WTC11 (cell line): ENCODE results near the gene GPC5. TPM values are rescaled to one million over a fixed set of nuclear protein-coding genes. Genes with fewer than 3 reads are reported as not detected.

Experiments used
- ATAC-seq: fragments of 200-7000 bp; cut with Tn5 transposase; 2 replicates; pipeline ENCODE4 v1.10.0; 2021; ENCODE audit warnings: mild to moderate bottlenecking, moderate library complexity
- CTCF ChIA-PET: fragments of 300-600 bp; sonication (Branson Sonifier 250); formaldehyde crosslinking; loops from one replicate; lab custom pipeline; 2021; ENCODE audit warnings: antibody characterized with exemption; lab: Charles Lee
- POLR2A ChIA-PET: fragments of 350-600 bp; sonication (Branson Sonifier 250); formaldehyde crosslinking; loops from one replicate; lab custom pipeline; 2021; ENCODE audit warnings: antibody characterized with exemption; lab: Charles Lee
- DNase-seq: peaks from one replicate; pipeline ENCODE4 v3.0.0; 2021; ENCODE audit warnings: low spot score
- H3K27ac Mint-ChIP-seq: 2 replicates; pipeline ENCODE4 v1.8.0; 2021; ENCODE audit warnings: mixed read lengths
- H3K27me3 Mint-ChIP-seq: 2 replicates; pipeline ENCODE4 v1.8.0; 2021; ENCODE audit warnings: low read depth, mild to moderate bottlenecking, moderate library complexity, mixed read lengths
- H3K36me3 Mint-ChIP-seq: 2 replicates; pipeline ENCODE4 v1.8.0; 2021; ENCODE audit warnings: mixed read lengths
- H3K4me1 Mint-ChIP-seq: 2 replicates; pipeline ENCODE4 v1.8.0; 2022; ENCODE audit warnings: mixed read lengths
- H3K4me3 Mint-ChIP-seq: 2 replicates; pipeline ENCODE4 v1.8.0; 2021; ENCODE audit warnings: mild to moderate bottlenecking, moderate library complexity, mixed read lengths
- H3K9me3 Mint-ChIP-seq: 2 replicates; pipeline ENCODE4 v1.8.0; 2021; ENCODE audit warnings: mixed read lengths
- CREB1 ChIP-seq: sonication (generic); formaldehyde crosslinking; IDR thresholded peaks from 2 replicates; pipeline ENCODE4 v1.8.0; 2023; ENCODE audit warnings: mild to moderate bottlenecking, missing genetic modification reagents
- E2F1 ChIP-seq: sonication (generic); formaldehyde crosslinking; IDR thresholded peaks from 2 replicates; pipeline ENCODE4 v1.8.0; 2022; ENCODE audit warnings: mild to moderate bottlenecking, missing genetic modification reagents
- E2F5 ChIP-seq: sonication (generic); formaldehyde crosslinking; IDR thresholded peaks from 2 replicates; pipeline ENCODE4 v1.8.1; 2022; ENCODE audit warnings: mild to moderate bottlenecking, moderate library complexity, missing genetic modification reagents
- ESRRA ChIP-seq: sonication (generic); formaldehyde crosslinking; IDR thresholded peaks from 2 replicates; pipeline ENCODE4 v1.8.1; 2022; ENCODE audit warnings: mild to moderate bottlenecking, missing genetic modification reagents, borderline replicate concordance
- FOXK1 ChIP-seq: sonication (generic); formaldehyde crosslinking; IDR thresholded peaks from 2 replicates; pipeline ENCODE4 v1.8.0; 2022; ENCODE audit warnings: mild to moderate bottlenecking, moderate library complexity, missing genetic modification reagents
- GTF2I ChIP-seq: fragments of 250-450 bp; sonication (Bioruptor Pico); conservative IDR thresholded peaks from 2 replicates; pipeline ENCODE4 v1.4.0; 2021; ENCODE audit warnings: mild to moderate bottlenecking
- JUN ChIP-seq: sonication (generic); formaldehyde crosslinking; IDR thresholded peaks from 2 replicates; pipeline ENCODE4 v1.8.0; 2023; ENCODE audit warnings: mild to moderate bottlenecking, missing genetic modification reagents
- MLX ChIP-seq: sonication (generic); formaldehyde crosslinking; IDR thresholded peaks from 2 replicates; pipeline ENCODE4 v1.8.1; 2023; ENCODE audit warnings: mild to moderate bottlenecking, missing genetic modification reagents, moderate library complexity
- NFATC4 ChIP-seq: fragments of 250-450 bp; sonication (Bioruptor Pico); IDR thresholded peaks from 2 replicates; pipeline ENCODE4 v1.9.0; 2021; ENCODE audit warnings: mild to moderate bottlenecking
- NR2C2 ChIP-seq: sonication (generic); formaldehyde crosslinking; IDR thresholded peaks from 2 replicates; pipeline ENCODE4 v1.8.0; 2022; ENCODE audit warnings: mild to moderate bottlenecking, missing genetic modification reagents
- OVOL2 ChIP-seq: fragments of 250-450 bp; sonication (Bioruptor Pico); IDR thresholded peaks from 2 replicates; pipeline ENCODE4 v1.9.0; 2021; ENCODE audit warnings: mild to moderate bottlenecking, borderline replicate concordance
- PRDM15 ChIP-seq: sonication (generic); formaldehyde crosslinking; IDR thresholded peaks from 2 replicates; pipeline ENCODE4 v1.8.0; 2022; ENCODE audit warnings: missing genetic modification reagents
- RORB ChIP-seq: fragments of 250-450 bp; sonication (Bioruptor Pico); IDR thresholded peaks from 2 replicates; pipeline ENCODE4 v1.9.0; 2021; ENCODE audit warnings: mild to moderate bottlenecking
- SMAD4 ChIP-seq: sonication (generic); formaldehyde crosslinking; IDR thresholded peaks from 2 replicates; pipeline ENCODE4 v1.8.0; 2022; ENCODE audit warnings: mild to moderate bottlenecking, missing genetic modification reagents
- STAT6 ChIP-seq: sonication (generic); formaldehyde crosslinking; conservative IDR thresholded peaks from 2 replicates; pipeline ENCODE4 v1.8.1; 2023; ENCODE audit warnings: mild to moderate bottlenecking, low read depth, missing genetic modification reagents, moderate library complexity
- TEAD4 ChIP-seq: sonication (generic); formaldehyde crosslinking; IDR thresholded peaks from 2 replicates; pipeline ENCODE4 v1.8.0; 2022; ENCODE audit warnings: mild to moderate bottlenecking, missing genetic modification reagents
- USF2 ChIP-seq: sonication (generic); formaldehyde crosslinking; IDR thresholded peaks from 2 replicates; pipeline ENCODE4 v1.8.1; 2023; ENCODE audit warnings: mild to moderate bottlenecking, missing genetic modification reagents, moderate library complexity
- ZNF138 ChIP-seq: sonication (generic); formaldehyde crosslinking; conservative IDR thresholded peaks from 2 replicates; pipeline ENCODE4 v1.8.1; 2022; ENCODE audit warnings: mild to moderate bottlenecking, moderate library complexity, missing genetic modification reagents
- ZNF317 ChIP-seq: sonication (generic); formaldehyde crosslinking; IDR thresholded peaks from 2 replicates; pipeline ENCODE4 v1.8.1; 2023; ENCODE audit warnings: low read depth, mild to moderate bottlenecking, moderate library complexity, missing genetic modification reagents, borderline replicate concordance
- ZNF425 ChIP-seq: fragments of 250-450 bp; sonication (Bioruptor Pico); conservative IDR thresholded peaks from 2 replicates; pipeline ENCODE4 v1.9.0; 2021; ENCODE audit warnings: mild to moderate bottlenecking
- ZNF512 ChIP-seq: sonication (generic); formaldehyde crosslinking; IDR thresholded peaks from 2 replicates; pipeline ENCODE4 v1.8.1; 2022; ENCODE audit warnings: missing genetic modification reagents, borderline replicate concordance
- total RNA-seq: library from RNA; stranded (reverse); gene quantifications from 3 replicates; pipeline ENCODE4 v1.2.3, GENCODE V29; 2021

GPC5 gene
- total RNA-seq, 1 experiment from 2014 or later, result 0.46 TPM

GRCh38 chr13:91531646-91532045, 133.2 kb downstream of the GPC5 start (continued):
- TF ChIP-seq USF2 (CRISPR knock-in tag), result no peak
- TF ChIP-seq E2F1, result no peak
- no peak for TF ChIP-seq GTF2I
- TF ChIP-seq ZNF425 (CRISPR knock-in tag), result no peak
- no peak for TF ChIP-seq PRDM15 (CRISPR knock-in tag)
- TF ChIP-seq JUN (CRISPR knock-in tag), result no peak
- no peak for TF ChIP-seq ZNF512 (CRISPR knock-in tag)
- no peak for TF ChIP-seq OVOL2 (CRISPR knock-in tag)
- TF ChIP-seq MLX (CRISPR knock-in tag), result no peak
- no peak for TF ChIP-seq ESRRA
- TF ChIP-seq RORB (CRISPR knock-in tag), result no peak
- TF ChIP-seq, all 79 proteins: peak for 0

- Mint-ChIP-seq H3K27ac (no peak overlapping the region), H3K27me3 (no peaks in the 10 kb centered on the region), H3K9me3 (peaks cover 2% of the 10 kb centered on the region), H3K36me3 (no peaks in the 10 kb centered on the region), H3K4me3 (no peak overlapping the region), H3K4me1 (peaks cover 4% of the 10 kb centered on the region; the same call in 1 of the 2 replicates)
- CTCF ChIA-PET, result no interaction called here
- POLR2A ChIA-PET, result no interaction called here
- no peak for ATAC-seq
- DNase-seq, result no peak
- TF ChIP-seq CREB1 (CRISPR knock-in tag), result no peak
- no peak for TF ChIP-seq STAT6
- TF ChIP-seq ZNF317 (CRISPR knock-in tag), result no peak
- no peak for TF ChIP-seq E2F5 (CRISPR knock-in tag)
- no peak for TF ChIP-seq NFATC4 (CRISPR knock-in tag)
- no peak for TF ChIP-seq TEAD4 (CRISPR knock-in tag)
- no peak for TF ChIP-seq FOXK1 (CRISPR knock-in tag)
- TF ChIP-seq SMAD4, result no peak
- no peak for TF ChIP-seq ZNF138 (CRISPR knock-in tag)
- TF ChIP-seq NR2C2 (CRISPR knock-in tag), result no peak
These were observed 134.9 kb downstream of the GPC5 start for GRCh38 chr13:91533354-91533753.
